AG09309 (cell line): ENCODE data around the gene ZBTB16.

Experiments used
- DNase-seq: peaks from one replicate; pipeline ENCODE4 v3.0.0-alpha.2; 2010; ENCODE audit warnings: low read depth
- H3K4me3 ChIP-seq: 2 replicates; pipeline ENCODE4 v1.5.1; 2011; ENCODE audit warnings: mild to moderate bottlenecking, low read depth, low read length, moderate library complexity; ENCODE audit not compliant: control insufficient read depth
- TF ChIP-seq, protein P1 (sequence below): IDR thresholded peaks from 2 replicates; pipeline ENCODE4 v1.5.1; 2011; ENCODE audit warnings: mild to moderate bottlenecking, low read depth, low read length, inconsistent platforms; ENCODE audit not compliant: insufficient read depth, control insufficient read depth; ENCODE audit errors: missing control alignments

ZBTB16 gene

DNA sequence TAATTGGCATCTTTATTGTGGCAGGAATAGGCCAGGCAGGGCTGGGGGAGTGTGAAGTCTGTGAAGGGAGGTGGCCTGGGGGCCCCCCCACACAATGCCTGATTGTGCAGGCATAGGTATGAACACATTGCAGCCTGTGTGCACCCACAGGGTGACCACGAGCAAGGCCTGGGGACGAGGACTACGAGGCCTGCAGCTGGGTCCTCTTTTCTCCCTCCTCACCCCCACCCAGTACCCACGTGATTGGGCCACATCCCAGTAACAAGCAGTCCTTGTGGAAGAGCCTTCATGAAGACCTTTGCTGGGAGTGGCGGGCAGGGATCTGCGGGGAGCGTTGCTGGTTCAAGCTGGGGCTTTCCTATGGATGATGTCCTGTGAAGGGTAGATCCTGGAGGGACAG is 29.3 kb downstream of the ZBTB16 start:
- TF ChIP-seq, protein P1, sequence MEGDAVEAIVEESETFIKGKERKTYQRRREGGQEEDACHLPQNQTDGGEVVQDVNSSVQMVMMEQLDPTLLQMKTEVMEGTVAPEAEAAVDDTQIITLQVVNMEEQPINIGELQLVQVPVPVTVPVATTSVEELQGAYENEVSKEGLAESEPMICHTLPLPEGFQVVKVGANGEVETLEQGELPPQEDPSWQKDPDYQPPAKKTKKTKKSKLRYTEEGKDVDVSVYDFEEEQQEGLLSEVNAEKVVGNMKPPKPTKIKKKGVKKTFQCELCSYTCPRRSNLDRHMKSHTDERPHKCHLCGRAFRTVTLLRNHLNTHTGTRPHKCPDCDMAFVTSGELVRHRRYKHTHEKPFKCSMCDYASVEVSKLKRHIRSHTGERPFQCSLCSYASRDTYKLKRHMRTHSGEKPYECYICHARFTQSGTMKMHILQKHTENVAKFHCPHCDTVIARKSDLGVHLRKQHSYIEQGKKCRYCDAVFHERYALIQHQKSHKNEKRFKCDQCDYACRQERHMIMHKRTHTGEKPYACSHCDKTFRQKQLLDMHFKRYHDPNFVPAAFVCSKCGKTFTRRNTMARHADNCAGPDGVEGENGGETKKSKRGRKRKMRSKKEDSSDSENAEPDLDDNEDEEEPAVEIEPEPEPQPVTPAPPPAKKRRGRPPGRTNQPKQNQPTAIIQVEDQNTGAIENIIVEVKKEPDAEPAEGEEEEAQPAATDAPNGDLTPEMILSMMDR, result no peak
- H3K4me3 ChIP-seq, result no peak overlapping the region
- DNase-seq, result no peak

DNA sequence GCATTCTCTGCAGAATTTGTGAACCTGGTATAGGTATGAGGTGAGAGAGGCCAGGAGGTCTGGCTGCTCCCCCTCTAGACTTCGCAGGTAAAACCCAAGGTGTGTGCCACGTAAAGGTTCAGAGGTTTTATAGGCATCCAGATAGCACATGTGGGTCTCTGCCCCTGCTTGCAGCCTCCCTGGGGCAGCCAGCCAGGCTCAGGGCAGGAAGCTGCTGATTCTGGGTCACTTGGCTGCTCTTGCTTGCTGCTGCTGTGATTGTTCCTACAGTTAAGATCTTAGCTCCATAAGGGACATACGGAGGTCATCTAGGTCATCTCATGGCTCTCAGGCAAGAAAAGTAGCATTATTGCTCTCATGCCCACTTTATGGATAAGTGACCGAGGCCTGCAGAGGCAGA is 30.2 kb downstream of the ZBTB16 start:
- no peak overlapping the region for H3K4me3 ChIP-seq
- DNase-seq, result no peak
- TF ChIP-seq, protein P1, result no peak

DNA sequence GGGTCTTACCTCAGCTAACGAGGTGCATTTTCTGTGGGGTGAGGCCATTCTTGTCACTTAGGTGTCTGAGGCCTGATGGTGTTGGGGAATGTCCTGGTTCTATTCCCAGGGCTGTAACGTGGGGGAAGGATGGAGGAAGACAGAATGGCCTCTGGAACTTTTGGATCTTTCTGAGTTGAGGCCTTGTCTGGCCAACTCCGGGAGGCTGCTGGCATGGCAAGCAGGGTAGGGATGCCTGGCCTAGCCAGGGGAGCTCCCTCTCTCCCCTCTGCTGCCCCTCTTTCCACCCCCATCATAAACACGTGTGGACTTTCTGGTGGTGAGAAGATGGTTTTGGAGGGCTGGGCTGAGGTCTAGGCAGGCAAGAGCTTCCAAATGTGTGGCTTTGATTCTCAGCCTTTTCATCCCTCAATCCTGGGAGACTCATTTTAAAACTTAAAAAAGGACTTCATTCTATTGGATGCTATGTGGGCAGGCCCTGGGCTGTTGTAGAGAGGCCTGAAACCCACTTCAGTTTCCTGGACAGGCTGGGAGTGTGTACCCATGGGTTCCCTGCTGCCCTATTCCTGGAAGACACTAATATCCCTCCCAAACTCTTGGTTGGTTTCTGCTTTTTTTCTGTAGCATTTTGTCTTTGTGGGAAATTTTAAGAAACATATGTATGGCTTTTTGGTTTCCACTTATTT is 30.9 kb downstream of the ZBTB16 start:
- no peak overlapping the region for H3K4me3 ChIP-seq
- no peak for DNase-seq
- TF ChIP-seq, protein P1, result no peak

DNA sequence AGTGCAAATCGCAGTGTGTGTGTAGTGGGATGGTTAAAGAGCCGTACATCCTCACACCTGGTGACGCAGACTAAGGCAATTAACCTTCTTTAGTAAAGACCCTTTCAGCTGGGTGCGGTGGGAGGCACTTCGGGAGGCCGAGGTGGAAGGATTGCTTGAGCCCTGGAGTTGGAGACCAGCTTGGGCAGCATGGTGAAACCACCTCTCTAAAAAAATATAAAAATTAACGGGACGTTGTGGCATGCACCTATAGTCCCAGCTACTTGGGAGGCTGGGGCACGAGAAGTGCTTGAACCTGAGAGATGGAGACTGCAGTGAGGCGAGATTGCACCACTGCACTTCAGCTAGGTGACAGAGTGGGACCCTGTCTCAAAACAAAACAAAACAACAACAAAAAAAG is 31.5 kb downstream of the ZBTB16 start:
- H3K4me3 ChIP-seq, result no peak overlapping the region
- DNase-seq, result no peak
- TF ChIP-seq, protein P1, result no peak

DNA sequence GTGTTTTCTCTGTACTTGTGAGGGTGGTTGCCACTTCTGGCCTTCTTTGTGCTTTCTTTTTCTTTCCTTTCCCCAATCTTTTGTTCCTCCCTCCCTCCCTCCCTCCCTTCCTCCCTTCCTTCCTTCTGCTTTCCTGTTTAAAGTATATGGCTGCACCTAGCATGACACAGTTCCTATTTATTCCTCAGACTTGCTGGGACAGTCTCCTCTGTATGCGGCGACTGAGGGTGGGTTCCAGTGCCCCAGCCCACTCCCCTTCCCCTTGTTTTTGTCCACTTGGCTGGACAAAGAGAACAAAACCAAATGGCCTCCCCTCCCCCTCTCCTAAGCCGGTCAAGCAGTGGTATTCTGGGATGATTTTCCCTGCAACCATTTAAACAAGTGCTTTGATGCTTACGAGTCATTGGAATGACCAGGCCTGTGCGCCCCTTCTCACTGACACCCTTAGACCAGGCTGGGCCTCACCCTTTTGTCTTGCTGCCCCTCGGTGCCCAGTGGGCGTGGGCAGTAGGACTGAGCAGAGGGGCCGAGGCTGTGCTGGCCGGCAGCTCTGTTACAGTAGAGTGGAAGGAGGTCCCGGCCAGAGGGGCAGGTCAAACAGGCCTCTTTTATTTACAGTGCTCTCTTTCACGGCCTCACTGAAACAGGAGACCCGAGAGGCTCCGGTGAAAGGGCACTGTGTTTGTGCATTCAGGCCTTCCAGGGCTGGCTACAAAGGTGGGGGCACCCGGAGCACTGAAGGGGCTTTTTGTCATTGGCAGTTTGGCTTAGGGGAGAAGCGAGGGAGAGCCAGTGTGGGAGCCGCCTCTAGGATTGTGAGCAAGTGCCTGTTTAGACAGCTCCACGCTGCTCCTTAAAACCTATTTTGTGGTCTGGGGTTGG is 32.2 kb downstream of the ZBTB16 start:
- H3K4me3 ChIP-seq, result no peak overlapping the region
- DNase-seq, result no peak
- TF ChIP-seq, protein P1, result no peak

DNA sequence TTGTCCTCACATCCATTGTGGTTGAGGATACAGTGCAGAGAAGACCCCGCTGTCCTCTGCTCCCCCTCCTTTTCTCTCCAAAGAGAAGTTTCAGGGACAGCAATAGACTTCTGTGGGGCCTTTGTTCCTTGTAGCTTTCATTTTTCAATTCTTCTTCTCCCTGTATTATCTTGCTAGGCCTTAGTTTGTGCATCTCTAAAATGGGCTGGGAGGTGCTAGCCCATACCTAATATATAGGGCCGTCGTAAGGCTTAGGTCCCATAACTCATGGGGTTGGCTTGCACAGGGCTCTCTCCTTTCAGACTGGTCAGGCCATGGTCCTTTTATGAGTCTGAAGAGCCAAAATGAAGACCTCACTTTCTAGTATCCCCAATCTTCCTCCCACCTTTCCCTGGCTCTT is 33.0 kb downstream of the ZBTB16 start:
- no peak overlapping the region for H3K4me3 ChIP-seq
- TF ChIP-seq, protein P1, result no peak

More for the DNA sequence above, 33.0 kb downstream of the ZBTB16 start:
- no peak for DNase-seq
